ENCODE data around the gene IRF8.
"Not testable (repeated sequence)": the region's sequence is repeated elsewhere in the genome, so short reads cannot be mapped to it uniquely, and the experiment has no call there.

Gene IRF8

GRCh38 chr16:85868495-85868894 lies 30.5 kb upstream of the IRF8 start:
- no peak for DNase-seq (ENCODE audit: low read depth)

GRCh38 chr16:85869206-85869605 lies 29.8 kb upstream of the IRF8 start:
- no peak for DNase-seq (ENCODE audit: low read depth)

GRCh38 chr16:85869785-85870558 lies 29.0 kb upstream of the IRF8 start:
- no peak for DNase-seq (ENCODE audit: low read depth)

- DNase-seq (ENCODE audit: low read depth), result no peak
Measured at GRCh38 chr16:85871756-85872155, 27.2 kb upstream of the IRF8 start.

GRCh38 chr16:85872734-85873133 lies 26.2 kb upstream of the IRF8 start:
- DNase-seq (ENCODE audit: low read depth), result no peak

- DNase-seq (ENCODE audit: low read depth), result no peak
Measured at GRCh38 chr16:85873153-85873552, 25.8 kb upstream of the IRF8 start.

GRCh38 chr16:85874031-85874430 lies 24.9 kb upstream of the IRF8 start:
- not testable (repeated sequence) for DNase-seq (ENCODE audit: low read depth)

- no peak for DNase-seq (ENCODE audit: low read depth)
Measured at GRCh38 chr16:85878407-85878806, 20.6 kb upstream of the IRF8 start.

GRCh38 chr16:85878875-85879274 lies 20.1 kb upstream of the IRF8 start:
- no peak for DNase-seq (ENCODE audit: low read depth)

- DNase-seq (ENCODE audit: low read depth), result no peak
Measured at GRCh38 chr16:85879549-85879948, 19.4 kb upstream of the IRF8 start.

GRCh38 chr16:85879975-85880831 lies 18.8 kb upstream of the IRF8 start:
- DNase-seq (ENCODE audit: low read depth), result no peak

- DNase-seq (ENCODE audit: low read depth), result no peak
Measured at GRCh38 chr16:85880861-85881260, 18.1 kb upstream of the IRF8 start.

- no peak for DNase-seq (ENCODE audit: low read depth)
Measured at GRCh38 chr16:85881436-85881835, 17.5 kb upstream of the IRF8 start.

GRCh38 chr16:85882181-85882810 lies 16.7 kb upstream of the IRF8 start:
- DNase-seq (ENCODE audit: low read depth), result no peak

GRCh38 chr16:85883813-85884212 lies 15.1 kb upstream of the IRF8 start:
- DNase-seq (ENCODE audit: low read depth), result no peak

- no peak for DNase-seq (ENCODE audit: low read depth)
Measured at GRCh38 chr16:85884808-85885463, 14.0 kb upstream of the IRF8 start.

- DNase-seq (ENCODE audit: low read depth), result no peak
Measured at GRCh38 chr16:85885537-85885936, 13.4 kb upstream of the IRF8 start.

- DNase-seq (ENCODE audit: low read depth), result peak; percentile 26
Measured at GRCh38 chr16:85888405-85889331, 10.3 kb upstream of the IRF8 start.

GRCh38 chr16:85891033-85891775 lies 7.8 kb upstream of the IRF8 start:
- no peak for DNase-seq (ENCODE audit: low read depth)

- no peak for DNase-seq (ENCODE audit: low read depth)
Measured at GRCh38 chr16:85891776-85892166, 7.2 kb upstream of the IRF8 start.

All from HS-27A (cell line).